Suprapubic skin (tissue), 4 donors: ENCODE measurements around the gene PSMF1.

Experiments
- CTCF ChIP-seq, 2 donors: fragments of 200-600 bp in 1 of 2; fragments of 450-650 bp in 1 of 2; sonication (generic) in 1 of 2; IDR thresholded peaks; one replicate each; pipeline ENCODE4 v1.5.1; 2016 to 2019; ENCODE audit warnings: antibody characterized with exemption in 2 of 2, mild to moderate bottlenecking in 1 of 2, moderate library complexity in 1 of 2
- EP300 ChIP-seq: sonication (generic); formaldehyde crosslinking; IDR thresholded peaks from one replicate; pipeline ENCODE4 v1.6.1; 2017; ENCODE audit warnings: antibody characterized with exemption
- POLR2A ChIP-seq, 2 donors: fragments of 450-650 bp; IDR thresholded peaks; one replicate each; pipeline ENCODE4 v1.6.1; 2017; ENCODE audit warnings: antibody characterized with exemption in 2 of 2, mild to moderate bottlenecking in 2 of 2, moderate library complexity in 2 of 2
- POLR2AphosphoS5 ChIP-seq, 3 donors: sonication (generic); formaldehyde crosslinking; IDR thresholded peaks; one replicate each; pipeline ENCODE4 v1.6.1; 2017; ENCODE audit warnings: antibody characterized with exemption in 3 of 3

- TF ChIP-seq POLR2AphosphoS5 (IDR thresholded peaks at IDR 0.05) (no peak), CTCF (IDR thresholded peaks at IDR 0.05) (no peak), EP300 (no peak), POLR2A (IDR thresholded peaks at IDR 0.05) (no peak)
Measured at GRCh38 chr20:1174787-1175186, 56.4 kb downstream of the PSMF1 start.
